Stomach (tissue), 9 donors: ENCODE results near the gene HIPK3. TPM values are rescaled to one million over a fixed set of nuclear protein-coding genes. Genes with fewer than 3 reads are reported as not detected.

Source experiments
- DNase-seq, 2 donors: peaks; one replicate each; pipeline versions ENCODE4 v3.0.0 to v3.0.0-alpha.2; 2013 to 2019
- H3K27ac ChIP-seq, 5 donors: fragments of 200-600 bp in 4 of 5; sonication (generic) in 4 of 5; one replicate each; pipeline ENCODE4 v1.5.1; 2013 to 2019; ENCODE audit warnings: mild to moderate bottlenecking in 1 of 5, moderate library complexity in 1 of 5
- H3K27me3 ChIP-seq, 3 donors: fragments of 200-600 bp; sonication (generic); one replicate each; pipeline ENCODE4 v1.5.1; 2017 to 2019; ENCODE audit warnings: mixed run types in 1 of 3
- H3K36me3 ChIP-seq, 4 donors: fragments of 200-600 bp; sonication (generic); 1 replicate in 3 of 4; 2 replicates in 1 of 4; pipeline ENCODE4 v1.5.1; 2016 to 2019
- H3K4me1 ChIP-seq, 4 donors: fragments of 200-600 bp; sonication (generic); one replicate each; pipeline ENCODE4 v1.5.1; 2016 to 2019
- H3K4me3 ChIP-seq, 4 donors: fragments of 200-600 bp; sonication (generic) in 3 of 4; one replicate each; pipeline ENCODE4 v1.5.1; 2016 to 2019; ENCODE audit warnings: mild to moderate bottlenecking in 1 of 4
- H3K9me3 ChIP-seq, 4 donors: fragments of 200-600 bp; sonication (generic); one replicate each; pipeline ENCODE4 v1.5.1; 2016 to 2019
- EP300 ChIP-seq: sonication (generic); formaldehyde crosslinking; IDR thresholded peaks from one replicate; pipeline ENCODE4 v1.6.1; 2017; ENCODE audit warnings: antibody characterized with exemption
- POLR2A ChIP-seq, 4 donors: fragments of 450-650 bp; IDR thresholded peaks; one replicate each; pipeline ENCODE4 v1.6.1; 2016; ENCODE audit warnings: antibody characterized with exemption in 4 of 4, control low read depth in 2 of 4, mild to moderate bottlenecking in 1 of 4, moderate library complexity in 1 of 4
- POLR2AphosphoS5 ChIP-seq, 3 donors: sonication (generic); formaldehyde crosslinking; IDR thresholded peaks; one replicate each; pipeline ENCODE4 v1.6.1; 2016; ENCODE audit warnings: antibody characterized with exemption in 3 of 3
- WGBS, 5 donors: extraction: QIAGEN DNeasy Blood & Tissue Kit in 3 of 5; methylation state at CpG; one replicate each; pipeline versions ENCODE4 v1.1.5 to v1.1.7; 2013 to 2018; 5-methylcytosine and 5-hydroxymethylcytosine counted together
- intact Hi-C: fragments of 100-400 bp; cut with DNase I; formaldehyde crosslinking; loops from one replicate; pipeline ENCODE4 v1.15.1; 2023; ENCODE audit warnings: low total_unique reads
- polyA plus RNA-seq, 3 donors: library from polyadenylated mRNA; stranded (reverse); fragments of 200-250 nt; gene quantifications; one replicate each; pipeline ENCODE4 v1.2.3, GENCODE V29; 2013
- total RNA-seq, 5 donors: library from RNA; depleted of rRNA; stranded (reverse); fragments of >200 nt; gene quantifications; one replicate each; pipeline versions ENCODE4 v1.1.0 to v1.2.3, GENCODE V29; 2014 to 2016
- TF ChIP-seq, protein P1 (sequence below), 7 experiments: fragments of 450-650 bp in 4 of 7; fragments of 200-600 bp in 3 of 7; sonication (generic) in 3 of 7; IDR thresholded peaks; one replicate each; pipeline ENCODE4 v1.5.1; 2016 to 2019; ENCODE audit warnings: antibody characterized with exemption in 7 of 7, control low read depth in 2 of 7, mild to moderate bottlenecking in 1 of 7
- donor health status: healthy with polysubstance abuse.
- donor health status: Bipolar disorder and iron deficiency.
- donor health status: healthy.

HIPK3 gene
- total and polyA plus RNA-seq, 8 donors: 10.6 to 222 (median 67.4) TPM

DNA sequence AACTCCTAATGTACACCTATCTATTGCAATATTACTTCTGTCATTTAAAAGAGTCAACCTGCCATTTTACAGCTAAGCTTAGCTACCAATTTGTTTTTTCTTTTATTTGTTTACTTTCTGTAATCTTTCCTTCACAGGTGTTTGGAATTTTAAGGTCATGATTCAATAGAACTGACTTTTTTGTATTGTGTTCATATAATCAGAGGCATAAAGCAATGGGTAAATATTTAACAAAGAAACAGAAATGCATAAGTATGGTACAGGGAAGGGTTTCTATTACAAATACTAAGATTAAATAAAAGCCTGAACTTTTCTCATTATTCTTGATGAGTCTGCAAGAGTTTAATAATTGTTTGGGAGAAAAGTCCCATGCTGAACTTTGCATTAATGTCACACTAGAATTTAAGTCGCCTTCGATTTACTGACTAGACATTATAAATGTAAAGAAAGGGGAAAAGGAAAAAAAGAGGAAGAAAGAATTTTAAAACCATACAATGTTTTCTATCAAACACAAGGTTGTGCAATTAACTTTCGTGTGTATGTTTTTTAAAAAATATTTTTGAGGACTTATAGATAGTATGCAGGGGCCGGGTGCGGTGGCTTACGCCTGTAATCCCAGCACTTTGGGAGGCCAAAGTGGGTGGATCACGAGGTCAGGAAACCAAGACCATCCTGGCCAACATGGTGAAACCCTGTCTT, 35.0 kb upstream of the HIPK3 start:
- no peaks in the 10 kb centered on the region for H3K36me3 ChIP-seq
- peak overlapping the region in 2 of 5 donors; percentile 31 to 40 for H3K27ac ChIP-seq
- TF ChIP-seq POLR2A (IDR thresholded peaks at IDR 0.05): no peak
- 33 to 60% (median 46%) methylated on average over 7 of the region's 7 CpGs for whole genome bisulfite sequencing, 5 donors
- H3K4me3 ChIP-seq: no peak overlapping the region
- H3K4me1 ChIP-seq: peaks cover 3 to 8% (median 7%) of the 10 kb centered on the region in 4 donors
- intact Hi-C loops: no loop called here
- peak in 1 of 2 donors; percentile 22 for DNase-seq
- H3K27me3 ChIP-seq: no peaks in the 10 kb centered on the region
- no peaks in the 10 kb centered on the region for H3K9me3 ChIP-seq

DNA sequence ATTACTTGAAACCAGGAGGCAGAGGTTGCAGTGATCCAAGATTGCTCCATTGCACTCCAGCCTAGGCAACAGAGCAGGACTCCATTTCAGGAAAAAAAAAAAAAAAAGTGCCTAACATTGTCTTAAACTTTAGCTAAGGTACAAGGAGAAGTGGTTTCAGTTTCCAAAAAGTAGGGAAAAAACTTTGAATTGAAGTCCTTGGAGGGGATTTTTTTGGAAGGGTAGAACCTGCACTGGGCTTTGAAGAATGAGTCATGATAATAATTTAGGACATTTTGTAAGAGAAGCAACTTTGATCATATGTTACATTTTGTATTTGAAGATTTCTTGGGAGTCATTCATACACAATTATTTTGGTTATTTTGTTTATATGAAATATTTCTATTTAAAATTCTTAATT, 31.8 kb upstream of the HIPK3 start:
- DNase-seq: no peak
- intact Hi-C loops: no loop called here
- TF ChIP-seq, protein P1, sequence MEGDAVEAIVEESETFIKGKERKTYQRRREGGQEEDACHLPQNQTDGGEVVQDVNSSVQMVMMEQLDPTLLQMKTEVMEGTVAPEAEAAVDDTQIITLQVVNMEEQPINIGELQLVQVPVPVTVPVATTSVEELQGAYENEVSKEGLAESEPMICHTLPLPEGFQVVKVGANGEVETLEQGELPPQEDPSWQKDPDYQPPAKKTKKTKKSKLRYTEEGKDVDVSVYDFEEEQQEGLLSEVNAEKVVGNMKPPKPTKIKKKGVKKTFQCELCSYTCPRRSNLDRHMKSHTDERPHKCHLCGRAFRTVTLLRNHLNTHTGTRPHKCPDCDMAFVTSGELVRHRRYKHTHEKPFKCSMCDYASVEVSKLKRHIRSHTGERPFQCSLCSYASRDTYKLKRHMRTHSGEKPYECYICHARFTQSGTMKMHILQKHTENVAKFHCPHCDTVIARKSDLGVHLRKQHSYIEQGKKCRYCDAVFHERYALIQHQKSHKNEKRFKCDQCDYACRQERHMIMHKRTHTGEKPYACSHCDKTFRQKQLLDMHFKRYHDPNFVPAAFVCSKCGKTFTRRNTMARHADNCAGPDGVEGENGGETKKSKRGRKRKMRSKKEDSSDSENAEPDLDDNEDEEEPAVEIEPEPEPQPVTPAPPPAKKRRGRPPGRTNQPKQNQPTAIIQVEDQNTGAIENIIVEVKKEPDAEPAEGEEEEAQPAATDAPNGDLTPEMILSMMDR (IDR thresholded peaks at IDR 0.05): no peak
- no peak for TF ChIP-seq POLR2AphosphoS5 (IDR thresholded peaks at IDR 0.05)
- no peak for TF ChIP-seq POLR2A (IDR thresholded peaks at IDR 0.05)
- TF ChIP-seq EP300: no peak
- Histone ChIP-seq H3K4me1 (peaks cover under 1 to 8% (median 3%) of the 10 kb centered on the region in 4 donors), H3K36me3 (no peaks in the 10 kb centered on the region), H3K9me3 (no peaks in the 10 kb centered on the region), H3K27me3 (no peaks in the 10 kb centered on the region), H3K4me3 (no peak overlapping the region), H3K27ac (no peak overlapping the region)

- TF ChIP-seq, protein P1 (IDR thresholded peaks at IDR 0.05): no peak
- no peak for TF ChIP-seq POLR2A (IDR thresholded peaks at IDR 0.05)
- TF ChIP-seq POLR2AphosphoS5 (IDR thresholded peaks at IDR 0.05): no peak
- TF ChIP-seq EP300: no peak
- H3K27me3 ChIP-seq: no peaks in the 10 kb centered on the region
- H3K4me3 ChIP-seq: no peak overlapping the region
- peaks cover 0 to 6% (median 0%) of the 10 kb centered on the region in 4 donors for H3K4me1 ChIP-seq
- H3K36me3 ChIP-seq: no peaks in the 10 kb centered on the region
- no peak for DNase-seq
- intact Hi-C loops: no loop called here
- WGBS, 5 donors: 57 to 75% (median 66%) methylated on average over 2 of the region's 2 CpGs
- H3K9me3 ChIP-seq: no peaks in the 10 kb centered on the region
- H3K27ac ChIP-seq: peak overlapping the region in 3 of 5 donors; percentile 25 to 44 (median 43)
Measured at GRCh38 chr11:33227578-33228261, 29.5 kb upstream of the HIPK3 start.

- intact Hi-C loops: no loop called here
- Histone ChIP-seq H3K27ac (peak overlapping the region in 1 of 5 donors; percentile 24), H3K4me1 (peaks cover 0 to 9% (median 4%) of the 10 kb centered on the region in 4 donors), H3K9me3 (no peaks in the 10 kb centered on the region), H3K4me3 (no peak overlapping the region), H3K36me3 (no peaks in the 10 kb centered on the region), H3K27me3 (no peaks in the 10 kb centered on the region)
- DNase-seq: peak in 1 of 2 donors; percentile 13
- WGBS, 5 donors: 76 to 85% (median 83%) methylated on average over 6 of the region's 6 CpGs
- TF ChIP-seq POLR2A (IDR thresholded peaks at IDR 0.05): no peak
- TF ChIP-seq, protein P1 (IDR thresholded peaks at IDR 0.05): no peak
- TF ChIP-seq EP300: no peak
- no peak for TF ChIP-seq POLR2AphosphoS5 (IDR thresholded peaks at IDR 0.05)
Measured at GRCh38 chr11:33234397-33235190, 22.6 kb upstream of the HIPK3 start.
